Liver (tissue), 9 donors: ENCODE data around the gene CDH13. TPM values are rescaled to one million over a fixed set of nuclear protein-coding genes. Genes with fewer than 3 reads are reported as not detected.

Source experiments
- DNase-seq: peaks from one replicate; pipeline ENCODE4 v3.0.0-alpha.2; 2017; ENCODE audit warnings: low spot score
- H3K27ac ChIP-seq, 2 donors: one replicate each; pipeline ENCODE4 v1.7.0; 2013; ENCODE audit warnings: inconsistent platforms in 2 of 2, low read length in 2 of 2, control low read depth in 1 of 2, low read depth in 1 of 2, mild to moderate bottlenecking in 1 of 2
- H3K27me3 ChIP-seq, 4 donors: one replicate each; pipeline versions ENCODE4 v1.6.1 to v1.7.0; 2013; ENCODE audit warnings: low read length in 3 of 4, inconsistent platforms in 1 of 4, mild to moderate bottlenecking in 1 of 4, moderate library complexity in 1 of 4; ENCODE audit not compliant: control insufficient read depth in 4 of 4, insufficient read depth in 4 of 4
- H3K36me3 ChIP-seq, 4 donors: one replicate each; pipeline versions ENCODE4 v1.6.1 to v1.7.0; 2013; ENCODE audit warnings: low read length in 3 of 4, mild to moderate bottlenecking in 3 of 4, low read depth in 1 of 4, moderate library complexity in 1 of 4; ENCODE audit not compliant: control insufficient read depth in 4 of 4, insufficient read depth in 3 of 4
- H3K4me1 ChIP-seq, 4 donors: one replicate each; pipeline versions ENCODE4 v1.6.1 to v1.7.0; 2013; ENCODE audit warnings: low read length in 3 of 4, mild to moderate bottlenecking in 3 of 4, moderate library complexity in 1 of 4; ENCODE audit not compliant: control insufficient read depth in 4 of 4, insufficient read depth in 4 of 4
- H3K4me3 ChIP-seq, 3 donors: one replicate each; pipeline versions ENCODE4 v1.6.1 to v1.7.0; 2013; ENCODE audit warnings: low read length in 3 of 3, control low read depth in 1 of 3, low read depth in 1 of 3, mild to moderate bottlenecking in 1 of 3
- H3K9ac ChIP-seq, 2 donors: one replicate each; pipeline ENCODE4 v1.7.0; 2013; ENCODE audit warnings: low read length in 2 of 2, mild to moderate bottlenecking in 2 of 2, moderate library complexity in 2 of 2, control low read depth in 1 of 2, low read depth in 1 of 2
- H3K9me3 ChIP-seq, 4 donors: one replicate each; pipeline versions ENCODE4 v1.6.1 to v1.7.0; 2013; ENCODE audit warnings: low read length in 3 of 4; ENCODE audit not compliant: control insufficient read depth in 4 of 4
- EGR1 ChIP-seq, 2 donors: IDR thresholded peaks; 2 replicates each; pipeline ENCODE4 v1.6.1; 2016 to 2018; ENCODE audit warnings: antibody characterized with exemption in 2 of 2, low read depth in 2 of 2
- FOXA1 ChIP-seq: IDR thresholded peaks from 2 replicates; pipeline ENCODE4 v1.6.1; 2016; ENCODE audit warnings: antibody characterized with exemption
- FOXA2 ChIP-seq: IDR thresholded peaks from 2 replicates; pipeline ENCODE4 v1.6.1; 2016; ENCODE audit warnings: antibody characterized with exemption
- GABPA ChIP-seq, 2 donors: IDR thresholded peaks in 1 of 2; conservative IDR thresholded peaks in 1 of 2; 2 replicates each; pipeline ENCODE4 v1.6.1; 2016; ENCODE audit warnings: antibody characterized with exemption in 2 of 2, mild to moderate bottlenecking in 1 of 2, moderate library complexity in 1 of 2
- HNF4A ChIP-seq, 2 donors: conservative IDR thresholded peaks; 2 replicates each; pipeline ENCODE4 v1.6.1; 2016; ENCODE audit warnings: antibody characterized with exemption in 2 of 2, mild to moderate bottlenecking in 2 of 2
- HNF4G ChIP-seq: IDR thresholded peaks from 2 replicates; pipeline ENCODE4 v1.6.1; 2016; ENCODE audit warnings: antibody characterized with exemption
- JUND ChIP-seq, 2 donors: IDR thresholded peaks; 2 replicates each; pipeline ENCODE4 v1.6.1; 2016; ENCODE audit warnings: antibody characterized with exemption in 2 of 2
- MAX ChIP-seq: IDR thresholded peaks from 2 replicates; pipeline ENCODE4 v1.6.1; 2016; ENCODE audit warnings: antibody characterized with exemption
- NR2F2 ChIP-seq: IDR thresholded peaks from 2 replicates; pipeline ENCODE4 v1.6.1; 2016; ENCODE audit warnings: antibody characterized with exemption
- RAD21 ChIP-seq, 2 donors: IDR thresholded peaks; 2 replicates each; pipeline ENCODE4 v1.6.1; 2016; ENCODE audit warnings: antibody characterized with exemption in 2 of 2, mild to moderate bottlenecking in 2 of 2
- REST ChIP-seq: IDR thresholded peaks from 2 replicates; pipeline ENCODE4 v1.6.1; 2016; ENCODE audit warnings: antibody characterized with exemption, mild to moderate bottlenecking
- RXRA ChIP-seq, 2 donors: IDR thresholded peaks; 2 replicates each; pipeline ENCODE4 v1.6.1; 2017 to 2018; ENCODE audit warnings: antibody characterized with exemption in 2 of 2, mild to moderate bottlenecking in 1 of 2
- SP1 ChIP-seq: IDR thresholded peaks from 2 replicates; pipeline ENCODE4 v1.6.1; 2018; ENCODE audit warnings: antibody characterized with exemption, mild to moderate bottlenecking
- TAF1 ChIP-seq: conservative IDR thresholded peaks from 2 replicates; pipeline ENCODE4 v1.6.1; 2016; ENCODE audit warnings: antibody characterized with exemption, mild to moderate bottlenecking
- YY1 ChIP-seq: IDR thresholded peaks from 2 replicates; pipeline ENCODE4 v1.6.1; 2016; ENCODE audit warnings: antibody characterized with exemption, mild to moderate bottlenecking
- WGBS: extraction: QIAGEN DNeasy Blood & Tissue Kit; methylation state at CpG from one replicate; pipeline ENCODE4 v1.1.7; 2013; 5-methylcytosine and 5-hydroxymethylcytosine counted together
- polyA plus RNA-seq, 2 donors: library from polyadenylated mRNA; stranded (reverse) in 1 of 2; unstranded in 1 of 2; fragments of 200-250 nt in 1 of 2; fragments of >200 nt in 1 of 2; fragmentation: Nextera tagmentation in 1 of 2; extraction: Ambion mirVana in 1 of 2; gene quantifications; one replicate each; pipeline versions ENCODE4 v1.2.1 to v1.2.3, GENCODE V29; 2013 to 2015
- total RNA-seq, 2 donors: library from RNA; depleted of rRNA; stranded (reverse); fragments of >200 nt; gene quantifications; one replicate each; pipeline ENCODE4 v1.2.3, GENCODE V29; 2014
- TF ChIP-seq, protein P1 (sequence below): fragments of 150-350 bp; IDR thresholded peaks from 2 replicates; pipeline ENCODE4 v1.5.1; 2017; ENCODE audit warnings: improper control_type of control experiment, low read depth, low read length; ENCODE audit not compliant: missing input control
- TF ChIP-seq, protein P2 (sequence below): IDR thresholded peaks from 2 replicates; pipeline ENCODE4 v1.6.1; 2016; ENCODE audit warnings: antibody characterized with exemption
- TF ChIP-seq, protein P3 (sequence below): IDR thresholded peaks from 2 replicates; pipeline ENCODE4 v1.6.1; 2016; ENCODE audit warnings: antibody characterized with exemption
- donor health status: healthy.
- donor health status: healthy.
- donor health status: healthy.
- donor health status: healthy.
- donor health status: healthy.

The CDH13 gene
- total and polyA plus RNA-seq, 4 donors: 0.21 to 1.5 (median 0.58) TPM

DNA sequence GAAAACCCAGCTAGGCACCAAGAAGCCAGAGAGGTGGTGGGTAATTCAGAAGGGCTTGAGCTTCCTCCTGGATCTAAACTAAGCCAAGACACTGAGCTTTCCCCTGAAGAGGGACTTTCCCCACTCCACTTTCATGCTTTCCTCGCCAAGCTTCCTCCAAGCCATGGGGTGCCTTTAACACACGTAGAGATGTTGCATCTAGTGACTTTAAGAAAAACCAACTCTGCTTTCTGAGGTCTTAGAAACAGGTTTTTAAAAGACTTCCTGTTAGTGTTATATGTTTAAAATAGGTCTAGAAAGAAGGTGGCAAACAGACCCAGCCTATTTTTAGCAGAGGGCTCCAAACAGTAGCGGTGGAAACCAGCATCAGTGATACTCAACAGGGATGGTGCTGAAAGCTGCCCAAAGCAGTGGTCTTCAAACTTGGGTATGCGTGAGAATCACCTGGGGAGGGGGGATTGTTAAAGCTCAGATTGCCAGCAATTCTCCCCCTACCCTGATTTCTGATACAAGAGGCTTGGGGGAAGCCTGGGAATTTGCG, 585.6 kb downstream of the CDH13 start:
- peaks cover 0 to 5% (median 0%) of the 10 kb centered on the region in 4 donors for H3K27me3 ChIP-seq
- no peaks in the 10 kb centered on the region for H3K4me1 ChIP-seq
- H3K27ac ChIP-seq: no peak overlapping the region
- H3K36me3 ChIP-seq: no peaks in the 10 kb centered on the region
- 75% methylated on average over 5 of the region's 5 CpGs for WGBS
- no peak for TF ChIP-seq RAD21 (IDR thresholded peaks at IDR 0.05)
- no peak for TF ChIP-seq HNF4A (conservative IDR thresholded peaks at IDR 0.05)
- no peak for TF ChIP-seq SP1
- TF ChIP-seq FOXA2: no peak
- TF ChIP-seq HNF4G: no peak
- TF ChIP-seq FOXA1: no peak
- TF ChIP-seq YY1: no peak
- no peak for TF ChIP-seq NR2F2
- TF ChIP-seq RXRA (IDR thresholded peaks at IDR 0.05): no peak
- TF ChIP-seq, protein P1, sequence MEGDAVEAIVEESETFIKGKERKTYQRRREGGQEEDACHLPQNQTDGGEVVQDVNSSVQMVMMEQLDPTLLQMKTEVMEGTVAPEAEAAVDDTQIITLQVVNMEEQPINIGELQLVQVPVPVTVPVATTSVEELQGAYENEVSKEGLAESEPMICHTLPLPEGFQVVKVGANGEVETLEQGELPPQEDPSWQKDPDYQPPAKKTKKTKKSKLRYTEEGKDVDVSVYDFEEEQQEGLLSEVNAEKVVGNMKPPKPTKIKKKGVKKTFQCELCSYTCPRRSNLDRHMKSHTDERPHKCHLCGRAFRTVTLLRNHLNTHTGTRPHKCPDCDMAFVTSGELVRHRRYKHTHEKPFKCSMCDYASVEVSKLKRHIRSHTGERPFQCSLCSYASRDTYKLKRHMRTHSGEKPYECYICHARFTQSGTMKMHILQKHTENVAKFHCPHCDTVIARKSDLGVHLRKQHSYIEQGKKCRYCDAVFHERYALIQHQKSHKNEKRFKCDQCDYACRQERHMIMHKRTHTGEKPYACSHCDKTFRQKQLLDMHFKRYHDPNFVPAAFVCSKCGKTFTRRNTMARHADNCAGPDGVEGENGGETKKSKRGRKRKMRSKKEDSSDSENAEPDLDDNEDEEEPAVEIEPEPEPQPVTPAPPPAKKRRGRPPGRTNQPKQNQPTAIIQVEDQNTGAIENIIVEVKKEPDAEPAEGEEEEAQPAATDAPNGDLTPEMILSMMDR: no peak
- no peak for TF ChIP-seq JUND (IDR thresholded peaks at IDR 0.05)
- no peak for TF ChIP-seq MAX
- TF ChIP-seq, protein P2, sequence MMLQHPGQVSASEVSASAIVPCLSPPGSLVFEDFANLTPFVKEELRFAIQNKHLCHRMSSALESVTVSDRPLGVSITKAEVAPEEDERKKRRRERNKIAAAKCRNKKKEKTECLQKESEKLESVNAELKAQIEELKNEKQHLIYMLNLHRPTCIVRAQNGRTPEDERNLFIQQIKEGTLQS: no peak
- no peak for TF ChIP-seq GABPA (IDR thresholded peaks at IDR 0.05 in 1 of 2, conservative IDR thresholded peaks at IDR 0.05 in 1 of 2)
- TF ChIP-seq, protein P3, sequence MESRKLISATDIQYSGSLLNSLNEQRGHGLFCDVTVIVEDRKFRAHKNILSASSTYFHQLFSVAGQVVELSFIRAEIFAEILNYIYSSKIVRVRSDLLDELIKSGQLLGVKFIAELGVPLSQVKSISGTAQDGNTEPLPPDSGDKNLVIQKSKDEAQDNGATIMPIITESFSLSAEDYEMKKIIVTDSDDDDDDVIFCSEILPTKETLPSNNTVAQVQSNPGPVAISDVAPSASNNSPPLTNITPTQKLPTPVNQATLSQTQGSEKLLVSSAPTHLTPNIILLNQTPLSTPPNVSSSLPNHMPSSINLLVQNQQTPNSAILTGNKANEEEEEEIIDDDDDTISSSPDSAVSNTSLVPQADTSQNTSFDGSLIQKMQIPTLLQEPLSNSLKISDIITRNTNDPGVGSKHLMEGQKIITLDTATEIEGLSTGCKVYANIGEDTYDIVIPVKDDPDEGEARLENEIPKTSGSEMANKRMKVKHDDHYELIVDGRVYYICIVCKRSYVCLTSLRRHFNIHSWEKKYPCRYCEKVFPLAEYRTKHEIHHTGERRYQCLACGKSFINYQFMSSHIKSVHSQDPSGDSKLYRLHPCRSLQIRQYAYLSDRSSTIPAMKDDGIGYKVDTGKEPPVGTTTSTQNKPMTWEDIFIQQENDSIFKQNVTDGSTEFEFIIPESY: no peak
- no peak for TF ChIP-seq REST
- H3K9ac ChIP-seq: no peak overlapping the region
- DNase-seq: no peak
- no peaks in the 10 kb centered on the region for H3K9me3 ChIP-seq
- H3K4me3 ChIP-seq: no peak overlapping the region

DNA sequence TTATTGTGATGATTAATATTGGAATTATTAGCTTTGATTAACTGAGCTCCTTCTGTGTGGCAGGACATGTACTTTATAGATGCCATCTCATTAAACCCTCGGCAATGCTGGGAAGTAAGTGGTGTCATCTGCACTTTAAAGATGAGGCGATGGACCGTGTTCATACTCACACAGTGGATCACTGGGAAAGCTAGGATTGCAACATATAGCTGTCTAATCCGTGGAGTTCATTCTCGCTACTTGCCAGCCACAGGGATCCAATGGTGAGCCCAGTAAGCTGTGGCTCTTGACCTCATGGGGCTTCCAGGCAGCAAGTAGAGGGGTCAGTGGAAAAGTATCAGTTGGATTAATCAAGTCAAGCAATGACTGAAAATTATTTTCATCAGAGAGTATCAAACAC, 587.9 kb downstream of the CDH13 start:
- no peaks in the 10 kb centered on the region for H3K36me3 ChIP-seq
- 86% methylated on average over 5 of the region's 5 CpGs for WGBS
- H3K27ac ChIP-seq: no peak overlapping the region

More for the DNA sequence above, 587.9 kb downstream of the CDH13 start:
- Histone ChIP-seq H3K9me3 (no peaks in the 10 kb centered on the region), H3K9ac (no peak overlapping the region), H3K4me1 (no peaks in the 10 kb centered on the region), H3K4me3 (no peak overlapping the region), H3K27me3 (peaks cover 0 to 5% (median 0%) of the 10 kb centered on the region in 4 donors)
- TF ChIP-seq RAD21 (IDR thresholded peaks at IDR 0.05): no peak
- no peak for TF ChIP-seq NR2F2
- TF ChIP-seq HNF4G: no peak
- no peak for TF ChIP-seq HNF4A (conservative IDR thresholded peaks at IDR 0.05)
- TF ChIP-seq TAF1: no peak
- no peak for TF ChIP-seq REST
- no peak for TF ChIP-seq JUND (IDR thresholded peaks at IDR 0.05)
- TF ChIP-seq, protein P1: no peak
- TF ChIP-seq EGR1 (IDR thresholded peaks at IDR 0.05; ENCODE audit: low read depth in 2 of 2): no peak
- DNase-seq: no peak
